ENCODE data around the gene FUCA1.

FUCA1 gene

GRCh38 chr1:23816906-23817305 lies 51.2 kb downstream of the FUCA1 start:
- Histone ChIP-seq H3K36me3 (replicated peaks in 1 of 2; ENCODE audit: control insufficient read depth in 2 of 2, insufficient read depth in 2 of 2, low read length in 2 of 2) (peaks cover 20 to 51% of the 10 kb centered on the region in 2 donors), H3K4me2 (ENCODE audit: insufficient read depth, low read length, poor library complexity, severe bottlenecking) (no peak overlapping the region), H3K4me3 (ENCODE audit: low read length in 2 of 2) (no peak overlapping the region), H3K23ac (ENCODE audit: low read depth, low read length, poor library complexity) (no peak overlapping the region), H2AK5ac (ENCODE audit: low read depth, low read length) (no peak overlapping the region), H3K4me1 (ENCODE audit: control insufficient read depth in 2 of 2, insufficient read depth in 1 of 2, low read depth in 1 of 2, low read length in 2 of 2) (no peaks in the 10 kb centered on the region), H3K9ac (ENCODE audit: low read depth, low read length, poor library complexity) (no peak overlapping the region), H3K79me1 (ENCODE audit: low read depth, low read length) (peaks cover 4% of the 10 kb centered on the region), H3K18ac (ENCODE audit: low read length) (no peak overlapping the region), H3K9me3 (replicated peaks in 1 of 2; ENCODE audit: control insufficient read depth in 2 of 2, insufficient read depth in 1 of 2, low read depth in 1 of 2, low read length in 2 of 2) (no peaks in the 10 kb centered on the region), H2BK12ac (ENCODE audit: low read length) (no peak overlapping the region), H2BK15ac (ENCODE audit: low read length) (no peak overlapping the region), H3K27ac (replicated peaks; ENCODE audit: low read length) (no peak overlapping the region), H3K27me3 (ENCODE audit: control insufficient read depth in 3 of 3, insufficient read depth in 3 of 3, low read depth in 1 of 3, low read length in 3 of 3) (no peaks in the 10 kb centered on the region), H4K91ac (ENCODE audit: low read depth, low read length, poor library complexity) (no peak overlapping the region), H3K14ac (ENCODE audit: low read length) (no peak overlapping the region), H2BK120ac (ENCODE audit: low read depth, low read length) (no peak overlapping the region), H2AFZ (ENCODE audit: low read length) (no peak overlapping the region), H3K4ac (ENCODE audit: low read length) (no peak overlapping the region), H2BK5ac (ENCODE audit: low read length) (no peak overlapping the region), H4K8ac (ENCODE audit: low read depth, low read length) (no peak overlapping the region)
- DNase-seq (ENCODE audit: low spot score) = no peak

- Histone ChIP-seq H2AK5ac (ENCODE audit: low read depth, low read length) (no peak overlapping the region), H3K4ac (ENCODE audit: low read length) (no peak overlapping the region), H2AFZ (ENCODE audit: low read length) (no peak overlapping the region), H4K8ac (ENCODE audit: low read depth, low read length) (no peak overlapping the region), H4K91ac (ENCODE audit: low read depth, low read length, poor library complexity) (no peak overlapping the region), H3K79me1 (ENCODE audit: low read depth, low read length) (peaks cover 4% of the 10 kb centered on the region), H3K9me3 (replicated peaks in 1 of 2; ENCODE audit: control insufficient read depth in 2 of 2, insufficient read depth in 1 of 2, low read depth in 1 of 2, low read length in 2 of 2) (no peaks in the 10 kb centered on the region), H3K27me3 (ENCODE audit: control insufficient read depth in 3 of 3, insufficient read depth in 3 of 3, low read depth in 1 of 3, low read length in 3 of 3) (no peaks in the 10 kb centered on the region), H3K9ac (ENCODE audit: low read depth, low read length, poor library complexity) (no peak overlapping the region), H3K18ac (ENCODE audit: low read length) (no peak overlapping the region), H2BK5ac (ENCODE audit: low read length) (no peak overlapping the region), H3K4me1 (ENCODE audit: control insufficient read depth in 2 of 2, insufficient read depth in 1 of 2, low read depth in 1 of 2, low read length in 2 of 2) (no peaks in the 10 kb centered on the region), H3K4me3 (ENCODE audit: low read length in 2 of 2) (no peak overlapping the region), H3K27ac (replicated peaks; ENCODE audit: low read length) (no peak overlapping the region), H3K36me3 (replicated peaks in 1 of 2; ENCODE audit: control insufficient read depth in 2 of 2, insufficient read depth in 2 of 2, low read length in 2 of 2) (peaks cover 20 to 51% of the 10 kb centered on the region in 2 donors), H2BK12ac (ENCODE audit: low read length) (no peak overlapping the region), H2BK120ac (ENCODE audit: low read depth, low read length) (no peak overlapping the region), H3K4me2 (ENCODE audit: insufficient read depth, low read length, poor library complexity, severe bottlenecking) (no peak overlapping the region), H3K23ac (ENCODE audit: low read depth, low read length, poor library complexity) (no peak overlapping the region), H3K14ac (ENCODE audit: low read length) (no peak overlapping the region), H2BK15ac (ENCODE audit: low read length) (no peak overlapping the region)
- no CpG with 5 or more reads among the region's 3 CpGs for WGBS, 2 donors (ENCODE audit: extremely low coverage in 2 of 2, insufficient read length in 2 of 2, insufficient replicate concordance in 1 of 2)
- no peak for DNase-seq (ENCODE audit: low spot score)
These were observed 51.7 kb downstream of the FUCA1 start for GRCh38 chr1:23816361-23816760.

- Histone ChIP-seq H3K27me3 (ENCODE audit: control insufficient read depth in 3 of 3, insufficient read depth in 3 of 3, low read depth in 1 of 3, low read length in 3 of 3) (no peaks in the 10 kb centered on the region), H2BK120ac (ENCODE audit: low read depth, low read length) (no peak overlapping the region), H4K91ac (ENCODE audit: low read depth, low read length, poor library complexity) (no peak overlapping the region), H2AFZ (ENCODE audit: low read length) (no peak overlapping the region), H2AK5ac (ENCODE audit: low read depth, low read length) (no peak overlapping the region), H3K18ac (ENCODE audit: low read length) (no peak overlapping the region), H3K27ac (replicated peaks; ENCODE audit: low read length) (no peak overlapping the region), H3K4ac (ENCODE audit: low read length) (no peak overlapping the region), H3K4me1 (ENCODE audit: control insufficient read depth in 2 of 2, insufficient read depth in 1 of 2, low read depth in 1 of 2, low read length in 2 of 2) (peaks cover 0 to 2% of the 10 kb centered on the region in 2 donors), H3K36me3 (replicated peaks in 1 of 2; ENCODE audit: control insufficient read depth in 2 of 2, insufficient read depth in 2 of 2, low read length in 2 of 2) (peaks cover 20 to 46% of the 10 kb centered on the region in 2 donors), H2BK15ac (ENCODE audit: low read length) (no peak overlapping the region), H3K79me1 (ENCODE audit: low read depth, low read length) (peaks cover 2% of the 10 kb centered on the region), H3K4me3 (ENCODE audit: low read length in 2 of 2) (no peak overlapping the region), H3K23ac (ENCODE audit: low read depth, low read length, poor library complexity) (no peak overlapping the region), H3K9me3 (replicated peaks in 1 of 2; ENCODE audit: control insufficient read depth in 2 of 2, insufficient read depth in 1 of 2, low read depth in 1 of 2, low read length in 2 of 2) (no peaks in the 10 kb centered on the region), H3K14ac (ENCODE audit: low read length) (no peak overlapping the region), H2BK12ac (ENCODE audit: low read length) (no peak overlapping the region), H3K9ac (ENCODE audit: low read depth, low read length, poor library complexity) (no peak overlapping the region), H3K4me2 (ENCODE audit: insufficient read depth, low read length, poor library complexity, severe bottlenecking) (no peak overlapping the region), H4K8ac (ENCODE audit: low read depth, low read length) (no peak overlapping the region), H2BK5ac (ENCODE audit: low read length) (no peak overlapping the region)
- no CpG with 5 or more reads among the region's 4 CpGs for WGBS, 2 donors (ENCODE audit: extremely low coverage in 2 of 2, insufficient read length in 2 of 2, insufficient replicate concordance in 1 of 2)
- DNase-seq (ENCODE audit: low spot score) = no peak
These were observed 54.1 kb downstream of the FUCA1 start for GRCh38 chr1:23814016-23814415.

- Histone ChIP-seq H3K4me3 (ENCODE audit: low read length in 2 of 2) (no peak overlapping the region), H2AFZ (ENCODE audit: low read length) (no peak overlapping the region), H3K4me2 (ENCODE audit: insufficient read depth, low read length, poor library complexity, severe bottlenecking) (no peak overlapping the region), H2BK120ac (ENCODE audit: low read depth, low read length) (no peak overlapping the region), H3K9me3 (replicated peaks in 1 of 2; ENCODE audit: control insufficient read depth in 2 of 2, insufficient read depth in 1 of 2, low read depth in 1 of 2, low read length in 2 of 2) (no peaks in the 10 kb centered on the region), H3K9ac (ENCODE audit: low read depth, low read length, poor library complexity) (no peak overlapping the region), H3K18ac (ENCODE audit: low read length) (no peak overlapping the region), H4K8ac (ENCODE audit: low read depth, low read length) (no peak overlapping the region), H3K23ac (ENCODE audit: low read depth, low read length, poor library complexity) (no peak overlapping the region), H2AK5ac (ENCODE audit: low read depth, low read length) (no peak overlapping the region), H2BK12ac (ENCODE audit: low read length) (no peak overlapping the region), H3K36me3 (replicated peaks in 1 of 2; ENCODE audit: control insufficient read depth in 2 of 2, insufficient read depth in 2 of 2, low read length in 2 of 2) (peaks cover 22 to 38% of the 10 kb centered on the region in 2 donors), H3K4ac (ENCODE audit: low read length) (no peak overlapping the region), H3K14ac (ENCODE audit: low read length) (no peak overlapping the region), H2BK5ac (ENCODE audit: low read length) (no peak overlapping the region), H3K4me1 (ENCODE audit: control insufficient read depth in 2 of 2, insufficient read depth in 1 of 2, low read depth in 1 of 2, low read length in 2 of 2) (peaks cover 0 to 2% of the 10 kb centered on the region in 2 donors), H3K79me1 (ENCODE audit: low read depth, low read length) (peaks cover 2% of the 10 kb centered on the region), H3K27me3 (ENCODE audit: control insufficient read depth in 3 of 3, insufficient read depth in 3 of 3, low read depth in 1 of 3, low read length in 3 of 3) (no peaks in the 10 kb centered on the region), H3K27ac (replicated peaks; ENCODE audit: low read length) (no peak overlapping the region), H4K91ac (ENCODE audit: low read depth, low read length, poor library complexity) (no peak overlapping the region), H2BK15ac (ENCODE audit: low read length) (no peak overlapping the region)
- WGBS, 2 donors (ENCODE audit: extremely low coverage in 2 of 2, insufficient read length in 2 of 2, insufficient replicate concordance in 1 of 2) = no CpG with 5 or more reads among the region's 3 CpGs
- DNase-seq (ENCODE audit: low spot score) = peak; percentile 40
These were observed 57.1 kb downstream of the FUCA1 start for GRCh38 chr1:23810818-23811540.
